ENCODE results near the gene XXYLT1.
"Not testable (repeated sequence)": the region's sequence is repeated elsewhere in the genome, so short reads cannot be mapped to it uniquely, and the experiment has no call there.

XXYLT1 gene, protein sequence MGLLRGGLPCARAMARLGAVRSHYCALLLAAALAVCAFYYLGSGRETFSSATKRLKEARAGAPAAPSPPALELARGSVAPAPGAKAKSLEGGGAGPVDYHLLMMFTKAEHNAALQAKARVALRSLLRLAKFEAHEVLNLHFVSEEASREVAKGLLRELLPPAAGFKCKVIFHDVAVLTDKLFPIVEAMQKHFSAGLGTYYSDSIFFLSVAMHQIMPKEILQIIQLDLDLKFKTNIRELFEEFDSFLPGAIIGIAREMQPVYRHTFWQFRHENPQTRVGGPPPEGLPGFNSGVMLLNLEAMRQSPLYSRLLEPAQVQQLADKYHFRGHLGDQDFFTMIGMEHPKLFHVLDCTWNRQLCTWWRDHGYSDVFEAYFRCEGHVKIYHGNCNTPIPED

DNA sequence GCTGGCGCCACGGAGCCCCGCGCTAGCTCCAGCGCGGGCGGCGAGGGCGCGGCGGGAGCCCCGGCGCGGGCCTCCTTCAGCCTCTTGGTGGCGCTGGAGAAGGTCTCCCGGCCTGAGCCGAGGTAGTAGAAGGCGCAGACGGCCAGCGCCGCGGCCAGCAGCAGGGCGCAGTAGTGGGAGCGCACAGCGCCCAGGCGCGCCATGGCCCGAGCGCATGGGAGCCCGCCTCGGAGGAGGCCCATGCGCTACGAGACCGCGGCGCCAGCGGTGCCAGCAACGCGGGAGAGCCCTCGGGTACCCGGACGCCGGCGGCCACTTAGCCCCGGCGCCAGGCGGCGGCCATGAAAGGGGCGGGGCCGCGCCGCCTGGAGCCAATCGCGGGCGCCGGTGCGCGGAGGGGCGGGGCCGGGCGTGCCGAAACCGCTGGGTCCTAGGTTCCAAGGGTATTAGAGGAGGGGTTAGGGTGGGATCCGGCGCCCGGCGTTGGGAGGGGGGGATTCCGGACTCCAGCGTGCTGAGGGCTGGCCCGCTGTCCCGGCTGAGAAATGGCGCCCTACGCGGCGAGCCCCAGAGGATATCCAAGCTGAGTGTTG lies at the start of gene XXYLT1:
Gene XXYLT1 (minus strand): TSS at position 343 of the 593 bp plus-strand sequence. CDS start 101 bp downstream, at position 242.
- peak; percentile 85 for DNase-seq

DNA sequence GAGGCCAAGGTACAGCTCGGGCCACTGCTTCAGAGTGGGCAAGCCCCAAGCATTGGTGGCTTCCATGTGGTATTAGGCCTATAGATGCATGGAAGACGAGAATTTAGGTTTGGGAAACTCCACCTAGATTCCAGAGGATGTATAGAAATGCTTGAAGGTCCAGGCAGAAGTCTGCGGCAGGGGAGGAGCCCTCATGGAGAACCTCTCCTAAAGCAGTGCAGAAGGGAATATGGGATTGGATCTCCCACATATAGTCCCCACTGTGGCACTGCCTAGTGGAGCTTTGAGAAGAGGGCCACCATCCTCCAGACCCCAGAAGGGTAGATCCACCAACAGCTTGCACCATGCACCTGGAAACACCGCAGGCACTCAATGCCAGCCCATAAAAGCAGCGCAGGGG lies 48.1 kb upstream of the XXYLT1 start:
- no peak for DNase-seq

DNA sequence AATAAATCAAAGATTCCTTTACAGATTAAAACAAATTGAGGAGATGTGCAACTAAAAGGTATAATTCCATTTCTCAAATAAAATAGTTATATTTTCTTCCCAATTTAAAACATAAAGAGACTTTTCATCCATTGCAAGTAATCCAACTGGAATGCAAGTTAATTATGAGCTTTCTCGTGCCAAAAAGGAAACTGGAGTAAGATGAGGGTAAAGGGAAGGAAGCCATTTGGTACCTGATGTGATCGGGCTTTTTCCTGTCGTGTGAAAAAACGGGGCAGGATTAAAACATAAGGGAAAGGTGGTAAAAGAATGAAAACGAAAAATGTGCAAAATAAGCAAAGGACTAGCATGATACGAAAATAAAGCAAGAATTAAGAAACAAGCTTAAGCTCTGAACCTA lies 41.8 kb upstream of the XXYLT1 start:
- DNase-seq: no peak

DNA sequence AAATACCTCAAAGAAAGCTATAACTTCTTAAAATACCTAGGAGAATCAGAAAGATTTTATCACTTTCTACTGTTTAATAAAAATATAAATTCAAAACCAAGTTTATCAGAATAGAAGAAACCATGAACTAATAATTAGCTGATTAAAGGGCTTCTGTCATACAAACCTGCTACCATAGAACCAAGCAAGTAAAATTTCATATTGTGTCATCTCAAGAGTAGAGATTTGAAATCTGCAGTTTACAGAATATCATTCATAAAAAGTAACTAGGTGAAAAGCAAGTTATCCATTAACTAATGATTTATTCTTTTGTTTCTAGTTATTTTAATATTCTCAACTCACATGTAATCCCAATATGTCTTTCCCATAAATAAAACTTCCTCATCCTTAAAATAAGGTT lies 36.8 kb upstream of the XXYLT1 start:
- no peak for DNase-seq

DNA sequence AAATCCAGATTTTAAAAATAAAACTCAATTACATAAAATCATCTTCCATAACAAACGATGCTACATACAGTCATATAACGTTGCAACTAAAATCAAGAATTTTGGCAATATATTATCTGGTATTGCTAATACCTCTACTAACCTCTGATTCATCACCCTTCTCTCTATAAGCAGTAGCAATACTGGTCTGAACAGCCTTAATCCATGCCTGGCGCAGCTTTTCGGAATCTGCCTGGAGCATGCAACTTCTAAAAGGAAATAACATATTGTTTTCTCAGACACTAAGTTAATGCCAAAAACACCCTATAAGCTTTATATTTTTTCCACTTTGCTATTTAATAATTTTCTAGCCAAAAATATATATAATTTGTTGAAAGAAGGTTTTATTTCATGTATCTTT lies 35.4 kb upstream of the XXYLT1 start:
- no peak for DNase-seq

DNA sequence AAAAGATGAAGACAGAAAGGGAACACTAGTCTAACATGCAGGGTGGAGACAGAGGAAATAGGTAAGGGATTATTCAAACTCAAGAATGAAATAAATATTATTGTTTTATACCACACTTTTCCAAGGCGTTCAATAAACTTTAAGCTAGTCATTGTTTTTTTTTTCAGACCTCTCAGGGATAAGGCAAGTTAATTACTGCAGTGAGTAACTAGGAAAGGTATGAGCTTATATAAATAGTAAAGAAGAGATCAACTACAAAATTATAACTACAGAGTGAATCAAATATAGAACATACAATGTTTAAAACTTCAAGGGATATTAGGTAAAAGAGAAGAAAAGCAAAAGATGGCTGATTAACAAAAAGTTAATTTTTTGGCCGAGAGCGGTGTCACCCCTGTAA lies 31.5 kb upstream of the XXYLT1 start:
- DNase-seq: no peak

DNA sequence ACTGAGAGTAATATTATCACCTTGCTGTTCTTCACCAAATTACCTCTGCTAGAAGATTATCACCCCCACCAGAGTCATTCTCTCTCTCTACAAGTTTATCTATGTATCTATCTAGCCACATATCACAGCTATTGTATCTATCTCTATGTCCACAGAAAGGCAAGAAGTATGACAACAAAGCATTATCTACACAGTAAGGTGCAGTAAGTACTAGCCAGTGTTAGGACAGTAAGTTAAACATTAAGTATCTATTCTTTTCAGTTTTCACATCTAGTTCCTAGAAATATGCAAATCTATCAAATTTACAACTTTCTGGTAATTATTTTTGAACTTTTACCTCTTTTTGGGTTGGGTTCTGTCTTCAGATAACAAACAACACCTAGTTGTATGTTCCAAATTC lies 26.5 kb upstream of the XXYLT1 start:
- DNase-seq: no peak

DNA sequence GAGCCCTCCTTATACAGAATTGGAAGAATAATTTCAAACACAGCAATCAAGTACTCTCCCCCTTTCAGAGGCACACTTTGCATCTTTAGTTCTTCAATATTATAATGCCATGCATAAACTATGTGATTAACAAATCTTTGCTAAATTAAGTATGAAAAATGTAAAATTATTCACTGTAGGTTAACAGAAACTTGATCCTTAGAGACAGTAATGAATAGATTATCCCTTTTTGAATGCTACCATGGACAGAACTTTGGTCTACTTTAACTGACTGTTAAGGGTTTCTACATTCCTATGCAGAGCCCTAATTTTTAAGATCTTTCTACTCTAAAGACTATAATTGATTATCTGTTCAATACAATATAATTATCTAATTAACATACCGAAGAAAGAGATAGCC lies 25.7 kb upstream of the XXYLT1 start:
- DNase-seq: no peak

DNA sequence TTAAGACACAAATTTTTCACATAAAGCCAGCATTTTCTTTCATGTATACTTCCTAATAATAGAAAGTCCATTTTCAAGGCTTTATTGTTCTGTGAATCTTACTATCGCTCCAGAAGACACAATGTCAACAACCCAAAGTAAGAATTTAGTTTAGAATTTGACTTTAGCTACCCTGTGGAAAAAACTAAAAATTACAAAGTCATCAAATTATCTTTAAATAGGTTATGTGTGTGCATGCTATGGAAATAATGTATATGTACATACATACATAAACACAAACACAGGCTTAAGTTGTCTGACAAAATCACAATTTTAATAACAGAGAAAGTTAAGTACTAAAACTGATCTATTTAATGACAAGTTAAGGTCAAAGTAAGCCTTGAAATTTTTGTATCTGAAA lies 20.2 kb upstream of the XXYLT1 start:
- DNase-seq: no peak

DNA sequence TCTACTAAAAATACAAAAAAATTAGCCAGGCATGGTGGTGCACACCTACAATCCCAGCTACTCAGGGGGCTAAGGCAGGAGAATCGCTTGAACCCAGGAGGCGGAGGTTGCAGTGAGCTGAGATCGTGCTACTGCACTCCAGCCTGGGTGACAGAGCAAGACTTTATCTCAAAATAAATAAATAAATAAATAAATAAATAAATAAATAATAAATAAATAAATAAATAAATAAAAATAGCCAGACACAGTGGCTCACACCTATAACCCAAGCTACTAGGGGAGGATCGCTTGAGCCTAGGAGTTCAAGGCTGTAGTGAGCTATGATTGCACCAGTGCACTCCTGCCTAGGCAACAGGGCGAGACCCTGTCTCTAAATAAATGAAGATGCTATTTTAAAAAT lies 19.7 kb upstream of the XXYLT1 start:
- not testable (repeated sequence) for DNase-seq

DNA sequence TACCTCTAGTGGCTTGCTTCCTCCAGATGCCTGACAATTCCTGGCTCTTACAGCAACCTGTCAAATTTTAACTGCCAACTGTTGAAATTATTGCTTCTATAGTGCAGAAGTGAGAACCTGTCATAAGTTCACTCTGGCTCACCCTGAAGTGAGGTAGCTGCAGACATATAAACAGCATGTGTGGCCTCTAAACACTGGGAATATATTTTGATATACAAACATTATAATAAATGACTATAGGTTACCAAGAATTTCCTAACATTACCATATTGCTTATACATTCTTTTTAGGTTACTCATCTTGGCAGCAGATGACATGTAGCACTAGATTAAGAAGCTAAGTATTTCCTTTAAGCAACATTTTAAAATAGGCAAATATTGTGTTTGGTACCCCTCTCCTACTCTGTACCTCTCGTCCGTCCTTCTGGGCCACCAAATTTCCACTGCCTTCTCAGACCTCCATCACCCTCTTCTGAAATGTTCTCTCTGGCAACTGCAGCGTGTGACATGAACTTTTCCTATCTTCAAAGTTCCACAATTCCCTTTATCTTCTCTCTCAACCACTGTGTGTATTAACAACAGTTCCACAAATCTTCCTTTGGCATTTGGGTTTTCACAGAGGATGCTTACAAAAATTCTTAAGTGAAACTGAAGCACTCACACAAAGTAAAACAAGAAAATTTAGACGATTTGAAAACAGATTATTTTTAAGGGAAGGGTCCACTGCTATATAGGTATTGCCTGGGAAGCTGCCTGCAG lies 15.3 kb upstream of the XXYLT1 start:
- no peak for DNase-seq

DNA sequence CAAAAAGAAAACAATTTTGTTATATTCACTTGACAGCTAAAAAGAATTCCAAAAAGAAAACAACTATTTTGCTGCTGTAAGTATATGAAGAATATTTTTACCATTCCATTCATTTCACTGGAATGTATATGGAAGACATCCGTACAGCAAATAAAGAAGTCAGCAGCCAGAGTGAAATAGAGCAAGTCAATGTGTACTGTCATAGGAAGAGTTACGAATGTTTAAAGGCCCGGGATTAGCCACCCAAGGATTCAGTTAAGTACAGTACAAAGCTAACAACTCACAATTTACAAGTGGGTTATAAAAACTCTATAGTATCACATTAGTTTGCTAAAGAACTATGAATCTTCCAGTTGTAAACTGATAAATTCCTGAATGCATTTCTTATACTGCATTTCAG lies 14.4 kb upstream of the XXYLT1 start:
- DNase-seq: no peak

DNA sequence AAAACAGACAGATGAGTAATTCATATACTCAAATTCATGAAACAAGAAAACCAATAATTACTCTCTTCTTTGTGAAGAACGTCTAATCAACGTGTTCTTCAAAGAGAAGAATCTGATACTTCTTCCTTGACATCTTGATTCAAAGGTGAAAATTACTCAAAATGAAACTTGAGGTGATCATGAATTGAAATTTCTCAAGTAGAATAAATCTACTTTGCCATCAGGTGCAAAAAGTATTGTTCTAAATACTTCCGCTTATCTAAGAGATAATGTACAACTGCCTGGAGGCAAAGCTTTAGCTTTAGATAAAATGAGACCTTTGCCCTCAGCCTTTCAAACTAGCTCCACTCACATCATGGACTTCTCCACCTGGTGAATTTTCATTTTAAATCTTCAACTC lies 13.9 kb upstream of the XXYLT1 start:
- DNase-seq: no peak

DNA sequence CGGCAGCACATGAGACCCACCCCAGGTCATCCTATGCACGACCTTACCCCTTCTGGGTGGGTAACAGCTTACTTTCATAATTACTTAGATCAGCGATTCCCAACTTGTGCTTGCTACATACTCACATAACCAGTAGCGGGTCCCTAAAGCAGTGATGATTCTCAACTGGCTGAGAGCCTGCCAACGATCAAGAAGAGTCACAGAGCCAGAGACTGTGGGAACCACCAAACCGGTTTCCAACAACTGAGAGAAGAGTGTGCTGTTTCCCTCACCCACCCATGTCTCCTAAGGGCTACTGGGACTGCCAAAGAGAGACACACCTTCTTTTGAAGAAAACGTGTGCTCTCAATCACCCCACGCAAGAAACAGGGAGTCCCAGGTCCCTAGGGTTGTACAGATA lies 12.0 kb upstream of the XXYLT1 start:
- no peak for DNase-seq

DNA sequence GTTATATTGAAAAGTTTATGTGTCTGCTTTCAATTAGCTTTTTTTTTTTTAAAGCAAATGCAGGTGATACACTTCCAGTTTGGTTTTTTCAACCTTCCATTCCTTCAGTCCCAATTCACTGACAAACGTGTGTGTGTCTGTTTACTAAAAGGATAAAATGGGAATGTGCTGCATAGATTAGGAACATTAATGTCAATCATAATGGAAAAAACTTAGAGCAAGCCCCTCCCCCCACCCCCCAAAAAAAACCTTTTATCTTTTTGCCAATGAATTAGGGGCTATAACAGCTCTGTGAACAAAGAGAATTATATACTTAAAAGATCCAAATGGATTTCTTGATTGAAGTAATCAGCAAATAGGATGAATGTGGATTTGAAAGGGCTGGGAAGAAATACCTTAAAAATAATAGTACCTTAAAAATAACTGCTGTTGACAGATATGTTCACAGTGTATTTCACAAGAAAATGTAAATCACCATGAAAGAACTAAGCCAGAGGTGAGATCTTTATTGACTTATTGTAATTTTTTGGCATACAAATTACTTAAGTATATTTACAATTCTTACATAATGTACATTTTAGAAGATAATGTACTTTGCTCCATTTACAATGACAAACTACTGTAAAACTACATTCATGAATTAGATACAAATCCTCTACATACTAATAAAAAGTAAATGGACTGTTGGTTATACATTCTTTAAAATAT lies 3.5 kb upstream of the XXYLT1 start:
- DNase-seq: no peak

DNA sequence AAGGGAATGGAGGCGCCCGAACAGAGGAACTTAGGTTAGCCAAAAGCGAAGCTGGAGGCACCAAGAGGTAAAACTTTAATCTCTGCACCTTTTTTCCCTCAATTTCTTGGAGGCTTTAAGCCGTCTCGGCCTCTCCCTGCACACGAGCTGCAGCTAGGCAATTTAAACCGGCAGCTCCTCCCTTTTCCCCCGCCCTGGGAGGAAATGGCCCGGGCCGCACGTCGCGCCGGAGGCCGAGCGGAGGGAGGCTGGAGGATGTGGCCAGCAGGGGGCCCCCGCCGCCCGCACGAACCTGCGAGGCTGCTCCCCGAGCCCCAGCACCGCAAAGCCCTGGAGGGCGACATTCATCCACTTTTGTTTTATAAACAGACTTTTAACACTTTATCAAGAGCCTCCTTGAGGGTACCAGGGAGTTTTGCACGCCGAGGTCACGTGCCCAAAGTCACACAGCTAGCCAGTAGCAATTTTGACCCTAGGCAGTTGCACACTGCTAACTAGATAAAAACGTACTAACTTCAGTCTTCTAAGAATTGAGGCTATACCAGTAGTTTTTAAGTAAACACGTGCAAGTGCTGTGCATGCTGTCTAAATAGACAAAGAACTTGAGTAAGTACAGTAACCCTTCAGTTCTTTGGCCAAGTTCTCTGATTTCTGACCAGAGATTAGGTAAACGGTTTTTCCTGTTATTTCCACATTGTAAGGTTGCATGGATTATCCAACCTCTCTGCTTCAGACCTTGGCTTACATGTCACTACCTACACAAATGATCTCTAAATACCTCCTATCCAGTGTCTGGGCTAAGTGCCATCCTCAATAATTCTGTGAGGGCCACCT lies 668 bp upstream of the XXYLT1 start:
- peak; percentile 80 for DNase-seq

DNA sequence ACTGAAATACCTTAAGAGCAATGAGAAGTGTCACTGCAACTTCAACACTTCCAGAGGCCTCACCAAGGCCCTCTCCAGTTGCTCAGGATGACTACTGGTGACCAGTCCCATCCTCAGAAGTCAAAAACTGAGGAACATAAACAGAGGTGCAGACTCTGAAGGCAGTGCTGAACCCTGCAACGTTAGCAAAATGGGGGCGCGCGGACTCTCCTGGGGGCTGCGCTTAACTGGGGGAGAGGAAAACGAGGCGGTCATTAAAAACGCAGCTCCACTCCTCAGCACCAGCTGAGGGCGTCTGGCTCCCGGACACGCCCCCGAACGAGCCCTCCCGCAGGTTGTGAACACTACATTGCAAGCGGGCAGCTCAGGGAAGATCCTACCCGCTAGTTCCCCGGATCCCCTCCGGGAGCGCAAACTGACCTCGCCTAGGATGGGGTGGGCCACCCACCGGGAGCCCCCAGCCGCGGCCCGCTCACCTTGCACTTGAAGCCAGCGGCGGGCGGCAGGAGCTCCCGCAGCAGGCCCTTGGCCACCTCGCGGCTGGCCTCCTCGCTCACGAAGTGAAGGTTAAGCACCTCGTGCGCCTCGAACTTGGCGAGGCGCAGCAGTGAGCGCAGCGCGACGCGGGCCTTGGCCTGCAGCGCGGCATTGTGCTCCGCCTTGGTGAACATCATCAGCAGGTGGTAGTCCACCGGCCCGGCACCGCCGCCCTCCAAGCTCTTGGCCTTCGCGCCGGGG lies 711 bp downstream of the XXYLT1 start:
- peak; percentile 9 for DNase-seq

DNA sequence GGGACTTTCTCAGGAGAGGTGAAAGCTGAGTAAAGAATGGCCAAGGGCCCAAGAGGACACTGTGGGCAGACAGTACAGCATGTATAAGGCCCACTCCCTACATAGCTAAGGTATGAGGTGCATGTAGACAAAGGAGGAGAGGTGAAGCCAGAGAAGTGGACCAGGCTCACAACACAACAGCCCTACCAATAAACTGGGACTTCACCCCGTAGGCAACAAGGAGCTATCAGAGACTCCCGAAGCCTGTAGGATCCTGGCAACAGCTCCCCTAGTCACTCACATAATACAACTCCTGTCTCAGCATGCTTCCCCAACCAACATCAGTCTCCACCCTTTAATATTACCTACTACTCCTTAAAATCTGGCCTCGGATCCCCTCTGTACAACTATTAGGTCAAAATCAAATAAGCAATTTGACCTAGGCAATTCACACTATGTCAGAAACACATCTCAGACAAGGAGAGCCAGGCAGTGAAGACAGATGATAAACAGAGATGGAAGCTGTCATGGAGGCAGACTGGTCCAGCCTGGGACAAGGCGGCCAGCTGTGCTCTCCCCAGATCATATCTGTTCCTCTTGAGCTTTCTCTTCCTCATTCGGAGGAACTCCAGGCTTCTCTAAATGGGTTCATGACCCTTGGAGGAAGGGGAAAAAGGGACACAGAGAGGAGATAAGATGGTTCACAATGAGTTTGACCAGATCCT lies 1.4 kb downstream of the XXYLT1 start:
- DNase-seq: peak; percentile 62

DNA sequence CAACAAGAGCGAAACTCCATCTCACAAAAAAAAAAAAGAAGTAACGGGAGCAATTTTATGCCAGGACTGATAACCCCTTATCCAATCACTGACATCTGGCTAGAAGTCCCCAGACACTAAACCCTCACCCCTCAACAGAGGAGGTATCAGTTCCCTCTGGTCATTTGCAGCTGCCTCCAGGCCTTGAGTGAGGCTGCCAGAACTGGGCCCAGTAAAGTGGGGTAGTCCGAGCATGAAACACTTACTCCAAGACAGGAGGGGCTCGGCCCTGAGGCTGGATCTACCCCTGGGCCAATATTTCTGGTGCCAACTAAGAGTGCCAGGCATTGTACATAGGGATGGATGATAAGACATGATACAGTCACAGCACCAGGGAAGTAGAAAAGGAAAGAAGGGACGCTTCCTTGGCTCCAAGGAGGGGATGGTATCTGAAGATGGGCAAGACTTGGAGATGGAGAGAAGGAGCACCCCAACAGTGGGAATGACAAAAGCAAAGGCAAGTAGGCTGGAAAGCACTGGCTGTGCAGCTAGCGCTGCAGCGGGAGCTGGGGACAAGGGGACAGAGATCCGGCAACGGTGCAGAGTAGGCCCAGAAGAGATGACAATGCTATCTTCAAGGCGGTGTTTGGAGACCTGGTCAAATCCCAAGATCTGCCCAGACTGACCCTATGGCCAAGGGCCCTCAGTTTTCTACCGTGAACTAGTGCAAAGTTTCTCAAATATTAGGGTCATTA lies 2.2 kb downstream of the XXYLT1 start:
- DNase-seq: no peak

DNA sequence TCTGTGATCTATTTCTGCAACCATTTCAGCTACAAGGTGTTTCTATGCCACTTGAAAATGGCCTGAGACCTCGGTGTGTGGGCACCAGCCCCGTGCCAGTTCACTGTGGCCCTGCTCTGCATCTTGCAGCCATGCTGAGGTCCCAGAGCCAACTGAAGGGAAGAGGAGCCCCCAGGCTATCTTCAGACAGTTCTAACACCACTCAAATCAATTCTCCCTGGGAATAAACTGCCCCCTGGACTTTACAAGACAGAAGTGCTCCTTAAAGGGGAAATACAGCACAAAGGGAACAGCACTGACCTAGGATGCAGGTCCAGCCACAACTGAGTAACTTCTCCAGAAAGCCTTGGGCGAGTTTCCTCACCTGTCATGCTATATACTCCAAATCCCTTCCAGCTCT lies 3.9 kb downstream of the XXYLT1 start:
- DNase-seq: no peak
